ENCODE measurements around the gene PALLD.
A peak's percentile ranks its signal among the peaks of the same experiment; 100 is the strongest.

The PALLD gene

GRCh38 chr4:168920441-168921065 is 423.7 kb downstream of the PALLD start:
- H3K27me3 ChIP-seq: no peaks in the 10 kb centered on the region
- DNase-seq: peak; percentile 30
- no peak for TF ChIP-seq CTCF (IDR thresholded peaks at IDR 0.05; ENCODE audit: low read depth, low read length)
- H3K4me3 ChIP-seq (ENCODE audit: low read depth, low read length): no peak overlapping the region
- no peaks in the 10 kb centered on the region for H3K36me3 ChIP-seq
- H3K4me1 ChIP-seq: peaks cover 32% of the 10 kb centered on the region
- H3K9me3 ChIP-seq: no peaks in the 10 kb centered on the region

GRCh38 chr4:168923526-168924194 is 426.8 kb downstream of the PALLD start:
- DNase-seq: peak; percentile 80
- H3K9me3 ChIP-seq: no peaks in the 10 kb centered on the region
- H3K4me3 ChIP-seq (ENCODE audit: low read depth, low read length): no peak overlapping the region
- peaks cover 32% of the 10 kb centered on the region for H3K4me1 ChIP-seq
- H3K27me3 ChIP-seq: no peaks in the 10 kb centered on the region
- H3K36me3 ChIP-seq: no peaks in the 10 kb centered on the region; the same call in none of the 2 replicates
- peak; percentile 89 for TF ChIP-seq CTCF (IDR thresholded peaks at IDR 0.05; ENCODE audit: low read depth, low read length)

GRCh38 chr4:168924667-168925066 is 427.8 kb downstream of the PALLD start:
- Histone ChIP-seq H3K36me3 (no peaks in the 10 kb centered on the region; the same call in none of the 2 replicates), H3K4me3 (ENCODE audit: low read depth, low read length) (no peak overlapping the region), H3K9me3 (no peaks in the 10 kb centered on the region), H3K4me1 (peaks cover 29% of the 10 kb centered on the region), H3K27me3 (no peaks in the 10 kb centered on the region)
- DNase-seq: peak; percentile 44
- TF ChIP-seq CTCF (IDR thresholded peaks at IDR 0.05; ENCODE audit: low read depth, low read length): no peak

- Histone ChIP-seq H3K9me3 (no peaks in the 10 kb centered on the region; the same call in 1 of the 2 replicates), H3K4me3 (ENCODE audit: low read depth, low read length) (no peak overlapping the region), H3K4me1 (peaks cover 18% of the 10 kb centered on the region), H3K27me3 (no peaks in the 10 kb centered on the region), H3K36me3 (no peaks in the 10 kb centered on the region; the same call in none of the 2 replicates)
- TF ChIP-seq CTCF (IDR thresholded peaks at IDR 0.05; ENCODE audit: low read depth, low read length): no peak
- no peak for DNase-seq
Measured at GRCh38 chr4:168925789-168926490, 429.1 kb downstream of the PALLD start.

GRCh38 chr4:168928346-168928745 is 431.5 kb downstream of the PALLD start:
- TF ChIP-seq CTCF (IDR thresholded peaks at IDR 0.05; ENCODE audit: low read depth, low read length): no peak
- no peaks in the 10 kb centered on the region; the same call in 1 of the 2 replicates for H3K9me3 ChIP-seq
- H3K36me3 ChIP-seq: no peaks in the 10 kb centered on the region; the same call in none of the 2 replicates
- no peaks in the 10 kb centered on the region for H3K27me3 ChIP-seq
- no peak overlapping the region for H3K4me3 ChIP-seq (ENCODE audit: low read depth, low read length)
- peaks cover 13% of the 10 kb centered on the region for H3K4me1 ChIP-seq
- DNase-seq: no peak
